Fibroblast of pulmonary artery (primary cell): Measurements from ENCODE around the gene CLRN3.
A peak's percentile ranks its signal among the peaks of the same experiment; 100 is the strongest.

Source experiments
- DNase-seq: peaks from one replicate; pipeline ENCODE4 v3.0.0-alpha.2; 2010; ENCODE audit warnings: low read depth
- H3K4me3 ChIP-seq: replicated peaks from 2 replicates; pipeline ENCODE4 v1.5.1; 2011; ENCODE audit warnings: low read depth, mild to moderate bottlenecking, control low read depth, low read length, moderate library complexity
- CTCF ChIP-seq: IDR thresholded peaks from 2 replicates; pipeline ENCODE4 v1.5.1; 2011; ENCODE audit warnings: mild to moderate bottlenecking, control low read depth, low read length, inconsistent platforms; ENCODE audit errors: missing control alignments

CLRN3 gene

DNA sequence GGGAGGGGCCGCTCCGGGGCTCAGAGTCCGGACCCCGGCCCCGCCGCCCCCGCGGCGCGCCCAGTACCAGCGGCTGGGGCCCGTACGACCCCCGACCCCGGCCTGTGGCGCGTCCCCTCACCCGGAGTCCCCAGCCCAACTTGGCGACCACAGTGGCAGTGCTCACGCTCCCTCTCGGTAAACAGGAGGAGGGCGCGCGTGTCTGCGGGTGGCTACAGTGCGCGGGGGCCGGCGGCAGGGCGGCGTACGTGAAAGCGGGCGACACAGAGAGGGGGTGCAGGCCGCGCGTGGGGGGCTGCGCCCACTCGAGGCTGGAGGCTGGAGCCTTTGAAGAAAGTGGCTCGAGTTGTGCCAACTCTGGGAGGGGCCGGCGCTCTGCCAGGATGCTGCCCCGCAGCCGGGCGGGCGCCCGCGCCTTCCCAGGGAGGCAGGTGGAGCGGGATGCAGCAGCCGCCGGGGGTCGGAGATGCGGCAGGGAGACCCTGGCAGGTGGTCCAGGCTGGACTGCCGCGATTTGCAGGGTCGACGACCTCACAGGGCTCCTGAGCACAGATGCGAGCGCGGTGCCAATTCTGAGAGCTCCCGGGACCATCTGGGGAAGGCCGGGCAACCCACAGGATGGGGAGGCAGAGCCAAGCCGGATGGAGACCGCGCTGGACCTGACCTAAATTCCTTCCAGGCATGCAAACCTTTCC, 14.8 kb upstream of the CLRN3 start:
- no peak for TF ChIP-seq CTCF
- H3K4me3 ChIP-seq: peak overlapping the region; percentile 48
- DNase-seq: peak; percentile 58

GRCh38 chr10:127906548-127907377, 14.0 kb upstream of the CLRN3 start, which contains the start of gene PTPRE:
Gene PTPRE, plus strand, starts transcription at chr10:127907103. Its CDS starts 133,779 bp downstream, at chr10:128040882.
- peak; percentile 28 for TF ChIP-seq CTCF
- H3K4me3 ChIP-seq: peak within 1 kb of the TSS; percentile 48
- DNase-seq: peak; percentile 69

- no peak overlapping the region for H3K4me3 ChIP-seq
- TF ChIP-seq CTCF: no peak
- no peak for DNase-seq
Observed at GRCh38 chr10:127905848-127906261, 13.1 kb upstream of the CLRN3 start.

- no peak for DNase-seq
- no peak overlapping the region for H3K4me3 ChIP-seq
- no peak for TF ChIP-seq CTCF
Observed at GRCh38 chr10:127905001-127905847, 12.5 kb upstream of the CLRN3 start.

GRCh38 chr10:127904311-127905000, 11.7 kb upstream of the CLRN3 start:
- H3K4me3 ChIP-seq: no peak overlapping the region
- DNase-seq: no peak
- TF ChIP-seq CTCF: no peak

GRCh38 chr10:127903789-127904188, 11.0 kb upstream of the CLRN3 start:
- DNase-seq: peak; percentile 30
- no peak for TF ChIP-seq CTCF

More at GRCh38 chr10:127903789-127904188, 11.0 kb upstream of the CLRN3 start:
- no peak overlapping the region for H3K4me3 ChIP-seq
